ENCODE results near the gene THOC6.

DNA sequence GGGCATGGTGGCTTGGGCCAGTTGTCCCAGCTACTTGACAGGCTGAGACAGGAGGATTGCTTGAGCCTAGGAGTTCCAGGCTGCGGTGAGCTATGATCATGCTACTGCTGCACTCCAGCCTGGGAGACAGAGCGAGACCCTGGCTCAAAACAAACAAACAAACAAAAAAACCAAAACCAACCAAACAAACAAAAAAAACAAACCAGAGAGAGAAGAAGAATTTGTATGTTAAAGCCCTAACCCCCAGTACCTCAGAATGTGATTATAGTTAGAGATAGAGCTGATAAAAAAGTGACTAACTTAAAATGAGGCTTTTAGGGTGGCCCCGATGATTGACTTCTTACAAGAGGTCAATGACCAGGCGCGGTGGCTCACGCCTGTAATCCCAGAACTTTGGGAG lies 20.9 kb downstream of the THOC6 start:
- no peak for TF ChIP-seq SP1 (IDR thresholded peaks at IDR 0.05)
- TF ChIP-seq FOXM1 (IDR thresholded peaks at IDR 0.05; ENCODE audit: borderline replicate concordance) = no peak
- no peak for TF ChIP-seq SUZ12 (IDR thresholded peaks at IDR 0.05)
- TF ChIP-seq ELF4 (IDR thresholded peaks at IDR 0.05) = no peak
- no peak for TF ChIP-seq FOXA1 (IDR thresholded peaks at IDR 0.05)
- no peak for TF ChIP-seq HDGF (IDR thresholded peaks at IDR 0.05; ENCODE audit: borderline replicate concordance)
- no peak for TF ChIP-seq FOXK2 (IDR thresholded peaks at IDR 0.05)
- TF ChIP-seq BHLHE40 (IDR thresholded peaks at IDR 0.05; ENCODE audit: borderline replicate concordance) = no peak
- no peak for TF ChIP-seq TARDBP (IDR thresholded peaks at IDR 0.05)
- no peak for TF ChIP-seq ARNT (IDR thresholded peaks at IDR 0.05)
